ENCODE data around the gene FAM209A.
"Not testable (repeated sequence)": the region's sequence is repeated elsewhere in the genome, so short reads cannot be mapped to it uniquely, and the experiment has no call there.

The FAM209A gene

GRCh38 chr20:56537997-56538396 is 13.5 kb downstream of the FAM209A start:
- in situ Hi-C loops (cut with MboI; ENCODE audit: low sequenced_read_pairs) = no loop called here

- in situ Hi-C loops (cut with MboI; ENCODE audit: low sequenced_read_pairs) = no loop called here
These were observed 15.9 kb downstream of the FAM209A start for GRCh38 chr20:56540415-56540814.

- in situ Hi-C loops (cut with MboI; ENCODE audit: low sequenced_read_pairs) = no loop called here
These were observed 18.0 kb downstream of the FAM209A start for GRCh38 chr20:56542489-56543030.

GRCh38 chr20:56551571-56551970 is 27.0 kb downstream of the FAM209A start:
- in situ Hi-C loops (cut with MboI; ENCODE audit: low sequenced_read_pairs) = no loop called here

- in situ Hi-C loops (cut with MboI; ENCODE audit: low sequenced_read_pairs) = no loop called here
These were observed 28.5 kb downstream of the FAM209A start for GRCh38 chr20:56552911-56553629.

- in situ Hi-C loops (cut with MboI; ENCODE audit: low sequenced_read_pairs) = no loop called here
These were observed 30.3 kb downstream of the FAM209A start for GRCh38 chr20:56554869-56555268.

GRCh38 chr20:56558968-56559367 is 34.4 kb downstream of the FAM209A start:
- in situ Hi-C loops (cut with MboI; ENCODE audit: low sequenced_read_pairs) = no loop called here

- in situ Hi-C loops (cut with MboI; ENCODE audit: low sequenced_read_pairs) = not testable (repeated sequence)
These were observed 40.0 kb downstream of the FAM209A start for GRCh38 chr20:56564526-56564925.

- in situ Hi-C loops (cut with MboI; ENCODE audit: low sequenced_read_pairs) = no loop called here
These were observed 41.0 kb downstream of the FAM209A start for GRCh38 chr20:56565511-56565910.

GRCh38 chr20:56566621-56567020 is 42.1 kb downstream of the FAM209A start:
- in situ Hi-C loops (cut with MboI; ENCODE audit: low sequenced_read_pairs) = no loop called here

GRCh38 chr20:56570832-56571231 is 46.3 kb downstream of the FAM209A start:
- in situ Hi-C loops (cut with MboI; ENCODE audit: low sequenced_read_pairs) = no loop called here

DNA sequence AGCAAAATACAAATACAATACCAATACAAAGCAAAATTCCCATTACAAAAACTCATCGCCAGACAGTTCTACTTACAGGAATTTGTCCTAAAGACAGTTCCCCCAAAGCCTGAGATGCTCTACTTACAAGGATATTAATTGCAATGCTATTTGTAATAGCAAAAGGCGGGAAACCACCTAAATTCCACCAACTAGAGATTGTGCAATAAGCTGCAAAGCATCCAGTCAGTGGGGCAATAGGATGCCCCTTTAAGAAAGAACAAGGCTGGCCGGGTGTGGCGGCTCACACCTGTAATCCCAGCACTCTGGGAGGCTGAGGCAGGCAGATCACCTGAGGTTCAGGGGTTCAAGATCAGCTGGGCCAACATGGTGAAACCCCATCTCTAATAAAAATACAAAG is 47.6 kb downstream of the FAM209A start:
- in situ Hi-C loops (cut with MboI; ENCODE audit: low sequenced_read_pairs) = no loop called here

DNA sequence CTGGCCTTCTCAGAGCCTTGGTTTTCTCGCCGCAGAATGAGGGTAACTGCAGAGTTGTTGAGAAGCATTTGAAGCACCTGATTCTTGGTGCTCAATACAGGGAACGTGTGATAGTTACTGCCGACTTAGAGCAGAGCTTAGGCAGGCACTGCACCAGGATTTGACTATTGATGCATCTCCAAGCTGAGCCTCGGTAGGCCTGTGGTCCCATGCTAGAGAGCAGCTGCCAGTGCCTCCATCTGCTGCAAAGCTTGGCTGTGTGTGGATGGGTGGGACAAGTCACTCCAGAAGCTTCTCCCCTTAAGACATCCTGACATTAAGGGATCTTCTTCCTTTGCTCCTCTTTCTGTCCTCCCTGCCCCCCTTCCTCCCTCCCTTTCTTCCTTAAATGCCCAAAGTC is 49.4 kb downstream of the FAM209A start:
- in situ Hi-C loops (cut with MboI; ENCODE audit: low sequenced_read_pairs) = no loop called here

DNA sequence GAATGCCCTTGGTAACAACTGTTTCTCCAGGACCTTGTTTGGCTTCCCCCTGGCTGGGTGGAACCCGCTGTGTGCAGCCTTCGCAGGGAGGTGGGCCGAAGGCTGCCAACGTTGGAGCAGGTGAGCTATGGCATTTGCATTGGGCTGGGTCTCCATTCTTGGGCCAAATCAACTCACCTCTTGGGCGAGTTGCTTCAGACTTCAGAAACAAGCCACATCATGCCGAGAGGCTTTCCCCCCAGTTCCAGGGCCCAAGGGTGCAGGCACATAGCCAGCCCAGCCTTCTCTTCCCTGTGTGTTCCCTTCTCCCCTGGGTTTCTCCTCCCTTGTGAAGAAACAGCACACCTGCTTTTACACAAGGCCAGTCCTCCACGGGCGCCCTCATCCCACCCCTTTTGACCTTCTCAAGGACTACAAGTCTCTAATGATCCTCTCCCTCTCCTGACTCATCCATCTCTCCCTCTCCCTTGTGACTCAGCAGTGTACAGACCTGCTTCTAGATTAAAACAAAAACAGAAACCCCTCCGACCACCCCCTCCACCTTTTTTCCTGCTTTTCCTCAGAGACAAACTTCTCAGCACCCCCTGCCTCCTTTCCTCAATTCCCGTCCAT is 50.1 kb downstream of the FAM209A start:
- in situ Hi-C loops (cut with MboI; ENCODE audit: low sequenced_read_pairs) = no loop called here

DNA sequence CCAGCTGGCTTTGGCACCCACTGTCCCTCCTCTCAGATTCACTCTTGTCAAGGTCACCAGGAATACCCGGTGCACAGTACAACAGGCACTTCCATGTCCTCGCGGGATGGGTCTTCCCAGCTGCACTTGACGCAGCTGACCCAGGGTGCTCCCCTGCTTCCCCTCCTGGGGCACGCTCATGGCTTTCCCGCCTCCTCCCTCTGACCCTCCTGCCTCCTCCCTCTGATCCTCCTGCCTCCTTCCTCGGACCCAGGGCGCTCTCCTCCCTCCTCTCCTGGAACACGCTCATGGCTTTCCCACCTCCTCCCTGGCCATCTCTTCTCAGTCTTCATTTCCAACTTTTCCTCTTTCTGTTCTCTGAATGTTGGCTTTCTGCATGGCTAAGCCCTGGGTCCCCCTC is 50.6 kb downstream of the FAM209A start:
- in situ Hi-C loops (cut with MboI; ENCODE audit: low sequenced_read_pairs) = no loop called here

All from hTERT RPE-1 (cell line).